Subcutaneous abdominal adipose tissue (tissue), 5 donors: Measurements from ENCODE around the gene ANKRD36.
"Not testable (repeated sequence)": the region's sequence is repeated elsewhere in the genome, so short reads cannot be mapped to it uniquely, and the experiment has no call there.

Source experiments
- H3K27ac ChIP-seq: one replicate; pipeline ENCODE4 v1.7.0; 2013; ENCODE audit warnings: low read depth, mild to moderate bottlenecking, inconsistent platforms, low read length, moderate library complexity
- H3K27me3 ChIP-seq, 5 donors: one replicate each; pipeline ENCODE4 v1.7.0; 2013; ENCODE audit warnings: low read length in 5 of 5, inconsistent platforms in 1 of 5; ENCODE audit not compliant: control insufficient read depth in 5 of 5, insufficient read depth in 4 of 5
- H3K36me3 ChIP-seq, 5 donors: one replicate each; pipeline ENCODE4 v1.7.0; 2013; ENCODE audit warnings: low read length in 5 of 5; ENCODE audit not compliant: control insufficient read depth in 5 of 5, insufficient read depth in 5 of 5
- H3K4me1 ChIP-seq, 5 donors: one replicate each; pipeline ENCODE4 v1.7.0; 2013; ENCODE audit warnings: low read length in 5 of 5, mild to moderate bottlenecking in 3 of 5, moderate library complexity in 1 of 5; ENCODE audit not compliant: control insufficient read depth in 5 of 5, insufficient read depth in 5 of 5
- H3K4me3 ChIP-seq, 5 donors: one replicate each; pipeline ENCODE4 v1.7.0; 2013; ENCODE audit warnings: low read length in 5 of 5, low read depth in 1 of 5
- H3K9ac ChIP-seq, 5 donors: one replicate each; pipeline ENCODE4 v1.7.0; 2013; ENCODE audit warnings: low read length in 5 of 5, mild to moderate bottlenecking in 4 of 5, moderate library complexity in 3 of 5
- H3K9me3 ChIP-seq, 5 donors: one replicate each; pipeline ENCODE4 v1.7.0; 2013; ENCODE audit warnings: low read length in 5 of 5; ENCODE audit not compliant: control insufficient read depth in 5 of 5
- donor health status: healthy.
- donor health status: healthy.
- donor health status: healthy.
- donor health status: healthy.
- donor health status: healthy.

ANKRD36 gene

GRCh38 chr2:97085093-97085492 is 27.9 kb upstream of the ANKRD36 start:
- not testable (repeated sequence) for H3K4me3 ChIP-seq, H3K27ac ChIP-seq, H3K9ac ChIP-seq, H3K36me3 ChIP-seq, H3K9me3 ChIP-seq, H3K27me3 ChIP-seq, H3K4me1 ChIP-seq

- not testable (repeated sequence) for H3K4me1 ChIP-seq, H3K27ac ChIP-seq, H3K9ac ChIP-seq, H3K9me3 ChIP-seq, H3K4me3 ChIP-seq, H3K27me3 ChIP-seq, H3K36me3 ChIP-seq
These were observed 24.2 kb upstream of the ANKRD36 start for GRCh38 chr2:97088706-97089105.

GRCh38 chr2:97092946-97093345 is 20.0 kb upstream of the ANKRD36 start:
- H3K27me3 ChIP-seq, H3K9ac ChIP-seq, H3K4me3 ChIP-seq, H3K9me3 ChIP-seq, H3K4me1 ChIP-seq, H3K27ac ChIP-seq, H3K36me3 ChIP-seq: not testable (repeated sequence)

GRCh38 chr2:97093983-97094771 is 18.8 kb upstream of the ANKRD36 start:
- H3K27me3 ChIP-seq, H3K9ac ChIP-seq, H3K4me1 ChIP-seq, H3K27ac ChIP-seq, H3K9me3 ChIP-seq, H3K36me3 ChIP-seq, H3K4me3 ChIP-seq: not testable (repeated sequence)

GRCh38 chr2:97094772-97095611 is 18.0 kb upstream of the ANKRD36 start, which contains the start of gene FAHD2B:
Gene FAHD2B (minus strand): TSS chr2:97094882. CDS start chr2:97091706, 3,176 bp downstream.
- peak within 1 kb of the TSS in 1 of 5 donors; percentile 52 for H3K9ac ChIP-seq
- peak within 1 kb of the TSS; percentile 15 to 55 (median 32) for H3K4me3 ChIP-seq
- not testable (repeated sequence) for H3K9me3 ChIP-seq, H3K27me3 ChIP-seq, H3K36me3 ChIP-seq, H3K4me1 ChIP-seq, H3K27ac ChIP-seq

GRCh38 chr2:97095661-97096060 is 17.3 kb upstream of the ANKRD36 start:
- no peaks in the 10 kb centered on the region for H3K36me3 ChIP-seq
- H3K9me3 ChIP-seq: no peaks in the 10 kb centered on the region
- H3K27ac ChIP-seq: no peak overlapping the region
- H3K4me3 ChIP-seq: peak overlapping the region in 2 of 5 donors; percentile 15
- H3K4me1 ChIP-seq: peaks cover 0 to 7% (median 7%) of the 10 kb centered on the region in 5 donors
- peak overlapping the region in 1 of 5 donors; percentile 52 for H3K9ac ChIP-seq
- no peaks in the 10 kb centered on the region for H3K27me3 ChIP-seq

- not testable (repeated sequence) for H3K9me3 ChIP-seq, H3K4me3 ChIP-seq, H3K4me1 ChIP-seq, H3K9ac ChIP-seq, H3K36me3 ChIP-seq, H3K27me3 ChIP-seq, H3K27ac ChIP-seq
These were observed 14.1 kb upstream of the ANKRD36 start for GRCh38 chr2:97098786-97099372.

GRCh38 chr2:97106878-97107277 is 6.1 kb upstream of the ANKRD36 start:
- H3K27me3 ChIP-seq, H3K27ac ChIP-seq, H3K36me3 ChIP-seq, H3K9me3 ChIP-seq, H3K4me1 ChIP-seq, H3K4me3 ChIP-seq, H3K9ac ChIP-seq: not testable (repeated sequence)

GRCh38 chr2:97111246-97111645 is 1.7 kb upstream of the ANKRD36 start:
- H3K9ac ChIP-seq, H3K27ac ChIP-seq, H3K4me1 ChIP-seq, H3K9me3 ChIP-seq, H3K36me3 ChIP-seq, H3K4me3 ChIP-seq, H3K27me3 ChIP-seq: not testable (repeated sequence)
